Measurements from ENCODE around the gene ATP1A3. TPM values are rescaled to one million over a fixed set of nuclear protein-coding genes. Genes with fewer than 3 reads are reported as not detected.

Gene ATP1A3
- total RNA-seq, 2 donors from 2014 or later: 0.69 to 1.0 TPM

- Mint-ChIP-seq H3K4me3 (no peak overlapping the region), H3K27me3 (ENCODE audit: insufficient read depth) (peaks cover 26% of the 10 kb centered on the region), H3K4me1 (peaks cover 9% of the 10 kb centered on the region), H3K9me3 (no peaks in the 10 kb centered on the region), H3K36me3 (ENCODE audit: low read depth) (no peaks in the 10 kb centered on the region), H3K27ac (no peak overlapping the region)
- TF ChIP-seq CTCF (conservative IDR thresholded peaks at IDR 0.05): no peak
- H3K27me3 ChIP-seq (ENCODE audit: control insufficient read depth, insufficient read depth, low read length, poor library complexity, severe bottlenecking): peaks cover 100% of the 10 kb centered on the region
- H3K9ac ChIP-seq (ENCODE audit: extremely low read depth, low read length, poor library complexity, severe bottlenecking): no peak overlapping the region
- no peak overlapping the region for H3K27ac ChIP-seq (ENCODE audit: low read depth, low read length)
- no peaks in the 10 kb centered on the region for H3K9me3 ChIP-seq (ENCODE audit: control insufficient read depth, low read length)
- 81 to 82% methylated on average over 6 of the region's 6 CpGs for WGBS, 2 experiments (ENCODE audit: insufficient coverage in 1 of 2, insufficient read length in 1 of 2)
- H3K36me3 ChIP-seq (ENCODE audit: control insufficient read depth, insufficient read depth, low read length): no peaks in the 10 kb centered on the region
- H3K4me3 ChIP-seq (ENCODE audit: low read length): no peak overlapping the region
- no peak for DNase-seq
- H3K4me1 ChIP-seq (ENCODE audit: control insufficient read depth, insufficient read depth, low read length): no peaks in the 10 kb centered on the region
Measured at GRCh38 chr19:41918095-41918494, 75.9 kb downstream of the ATP1A3 start.

- Mint-ChIP-seq H3K4me3 (no peak overlapping the region), H3K27me3 (ENCODE audit: insufficient read depth) (peaks cover 26% of the 10 kb centered on the region), H3K4me1 (peaks cover 9% of the 10 kb centered on the region), H3K9me3 (no peaks in the 10 kb centered on the region), H3K27ac (no peak overlapping the region), H3K36me3 (ENCODE audit: low read depth) (no peaks in the 10 kb centered on the region)
- H3K4me1 ChIP-seq (ENCODE audit: control insufficient read depth, insufficient read depth, low read length): no peaks in the 10 kb centered on the region
- no peaks in the 10 kb centered on the region for H3K36me3 ChIP-seq (ENCODE audit: control insufficient read depth, insufficient read depth, low read length)
- H3K9me3 ChIP-seq (ENCODE audit: control insufficient read depth, low read length): no peaks in the 10 kb centered on the region
- H3K4me3 ChIP-seq (ENCODE audit: low read length): no peak overlapping the region
- no peak overlapping the region for H3K9ac ChIP-seq (ENCODE audit: extremely low read depth, low read length, poor library complexity, severe bottlenecking)
- peaks cover 99% of the 10 kb centered on the region for H3K27me3 ChIP-seq (ENCODE audit: control insufficient read depth, insufficient read depth, low read length, poor library complexity, severe bottlenecking)
- no peak for DNase-seq
- no peak for TF ChIP-seq CTCF (conservative IDR thresholded peaks at IDR 0.05)
- WGBS, 2 experiments (ENCODE audit: insufficient coverage in 1 of 2, insufficient read length in 1 of 2): 79% methylated on average over 12 of the region's 12 CpGs; no CpG with 5 or more reads in 1 of the 2 experiments
- H3K27ac ChIP-seq (ENCODE audit: low read depth, low read length): no peak overlapping the region
Measured at GRCh38 chr19:41917676-41918075, 76.4 kb downstream of the ATP1A3 start.

Other genes starting within 250 kb of the ATP1A3 start
- gene CEACAM6, start 238.7 kb downstream of the ATP1A3 start, total RNA-seq: not detected
- not detected for gene CEACAM3, start 197.6 kb downstream of the ATP1A3 start, total RNA-seq
- not detected for gene LYPD4, start 149.5 kb downstream of the ATP1A3 start, total RNA-seq
- not detected for gene DMRTC2, start 149.2 kb downstream of the ATP1A3 start, total RNA-seq
- gene RPS19, start 134.0 kb downstream of the ATP1A3 start, total RNA-seq: 1,000 to 10,000 TPM; 2,321 to 2,418 TPM
- not detected for gene CD79A, start 117.0 kb downstream of the ATP1A3 start, total RNA-seq
- gene ARHGEF1, start 111.0 kb downstream of the ATP1A3 start, total RNA-seq: 100 to 1,000 TPM in 1 of 2 donors, 10 to 100 TPM in 1; 89.9 to 116 TPM
- under 1 TPM; 0.13 to 0.53 TPM for gene ERFL, start 65.8 kb downstream of the ATP1A3 start, total RNA-seq
- gene RABAC1, start 34.9 kb downstream of the ATP1A3 start, total RNA-seq: 100 to 1,000 TPM; 114 to 122 TPM
- gene GRIK5, start 76.0 kb upstream of the ATP1A3 start, total RNA-seq: 10 to 100 TPM; 21.6 to 38.7 TPM
- gene ZNF574, start 81.9 kb upstream of the ATP1A3 start, total RNA-seq: 10 to 100 TPM; 20.9 to 22.1 TPM
- 1 to 10 TPM; 1.8 to 2.6 TPM for gene POU2F2, start 138.2 kb upstream of the ATP1A3 start, total RNA-seq
- 10 to 100 TPM; 25.8 to 28.0 TPM for gene DEDD2, start 223.4 kb upstream of the ATP1A3 start, total RNA-seq
- 10 to 100 TPM; 15.7 to 16.0 TPM for gene ZNF526, start 226.1 kb upstream of the ATP1A3 start, total RNA-seq
- 10 to 100 TPM; 52.6 to 55.1 TPM for gene GSK3A, start 248.4 kb upstream of the ATP1A3 start, total RNA-seq